Urinary bladder (tissue), 4 donors: ENCODE measurements around the gene MYH7B. TPM values are rescaled to one million over a fixed set of nuclear protein-coding genes. Genes with fewer than 3 reads are reported as not detected.

Source experiments
- DNase-seq: peaks from one replicate; pipeline ENCODE4 v3.0.0-alpha.2; 2015; ENCODE audit errors: extremely low spot score
- H3K27ac ChIP-seq: one replicate; pipeline ENCODE4 v1.5.1; 2013; ENCODE audit warnings: low read depth, mild to moderate bottlenecking, moderate library complexity
- H3K36me3 ChIP-seq: one replicate; pipeline ENCODE4 v1.6.1; 2013; ENCODE audit warnings: mild to moderate bottlenecking, moderate library complexity; ENCODE audit not compliant: insufficient read depth
- H3K4me1 ChIP-seq: one replicate; pipeline ENCODE4 v1.6.1; 2013; ENCODE audit warnings: mild to moderate bottlenecking, moderate library complexity; ENCODE audit not compliant: insufficient read depth
- H3K4me3 ChIP-seq: one replicate; pipeline ENCODE4 v1.5.1; 2013; ENCODE audit warnings: low read depth, low read length
- WGBS: extraction: QIAGEN DNeasy Blood & Tissue Kit; methylation state at CpG from one replicate; pipeline ENCODE4 v1.1.7; 2013; 5-methylcytosine and 5-hydroxymethylcytosine counted together
- polyA plus RNA-seq: library from polyadenylated mRNA; stranded (reverse); fragments of 200-250 nt; gene quantifications from one replicate; pipeline ENCODE4 v1.2.3, GENCODE V29; 2013
- total RNA-seq: library from RNA; depleted of rRNA; stranded (reverse); fragments of >200 nt; gene quantifications from one replicate; pipeline ENCODE4 v1.2.3, GENCODE V29; 2014
- donor health status: healthy with polysubstance abuse.
- donor health status: healthy.

Gene MYH7B
- total and polyA plus RNA-seq, 2 donors: 0.81 to 4.3 TPM

- Histone ChIP-seq H3K4me1 (no peaks in the 10 kb centered on the region), H3K36me3 (no peaks in the 10 kb centered on the region), H3K27ac (no peak overlapping the region), H3K4me3 (no peak overlapping the region)
- no peak for DNase-seq
- WGBS: 95% methylated on average over 26 of the region's 26 CpGs
Measured at GRCh38 chr20:34996243-34997028, 40.8 kb downstream of the MYH7B start.

GRCh38 chr20:34997131-34997561 lies 41.5 kb downstream of the MYH7B start:
- Histone ChIP-seq H3K4me3 (no peak overlapping the region), H3K36me3 (no peaks in the 10 kb centered on the region), H3K4me1 (no peaks in the 10 kb centered on the region), H3K27ac (no peak overlapping the region)
- DNase-seq: no peak
- 22% methylated on average over 39 of the region's 39 CpGs for WGBS

GRCh38 chr20:34997774-34998173 lies 42.1 kb downstream of the MYH7B start:
- no peaks in the 10 kb centered on the region for H3K4me1 ChIP-seq
- no peak for DNase-seq
- whole genome bisulfite sequencing: 97% methylated on average over 2 of the region's 2 CpGs
- H3K27ac ChIP-seq: no peak overlapping the region
- no peak overlapping the region for H3K4me3 ChIP-seq
- H3K36me3 ChIP-seq: no peaks in the 10 kb centered on the region

- 90% methylated on average over 28 of the region's 28 CpGs for WGBS
- H3K4me3 ChIP-seq: no peak overlapping the region
- no peaks in the 10 kb centered on the region for H3K4me1 ChIP-seq
- no peak overlapping the region for H3K27ac ChIP-seq
- H3K36me3 ChIP-seq: peaks cover 3% of the 10 kb centered on the region
- no peak for DNase-seq
Measured at GRCh38 chr20:34998331-34998950, 42.8 kb downstream of the MYH7B start.

GRCh38 chr20:34999021-34999451 lies 43.4 kb downstream of the MYH7B start:
- Histone ChIP-seq H3K4me3 (no peak overlapping the region), H3K36me3 (peaks cover 3% of the 10 kb centered on the region)

GRCh38 chr20:34999782-35000181 lies 44.1 kb downstream of the MYH7B start:
- WGBS: 76% methylated on average over 10 of the region's 10 CpGs
- H3K27ac ChIP-seq: no peak overlapping the region
- peaks cover 3% of the 10 kb centered on the region for H3K36me3 ChIP-seq
- no peaks in the 10 kb centered on the region for H3K4me1 ChIP-seq
- no peak overlapping the region for H3K4me3 ChIP-seq
- DNase-seq: no peak

More at GRCh38 chr20:34999021-34999451, 43.4 kb downstream of the MYH7B start:
- DNase-seq: no peak
- H3K4me1 ChIP-seq: no peaks in the 10 kb centered on the region
- H3K27ac ChIP-seq: no peak overlapping the region
- 93% methylated on average over 25 of the region's 25 CpGs for WGBS

- H3K4me3 ChIP-seq: no peak overlapping the region
- 90% methylated on average over 28 of the region's 28 CpGs for WGBS
- no peak for DNase-seq
- no peak overlapping the region for H3K27ac ChIP-seq
- H3K36me3 ChIP-seq: peaks cover 3% of the 10 kb centered on the region
- H3K4me1 ChIP-seq: no peaks in the 10 kb centered on the region
Measured at GRCh38 chr20:35000311-35000921, 44.7 kb downstream of the MYH7B start.

- 93% methylated on average over 28 of the region's 28 CpGs for WGBS
- H3K27ac ChIP-seq: no peak overlapping the region
- H3K4me3 ChIP-seq: no peak overlapping the region
- peaks cover 3% of the 10 kb centered on the region for H3K36me3 ChIP-seq
- DNase-seq: no peak
- H3K4me1 ChIP-seq: no peaks in the 10 kb centered on the region
Measured at GRCh38 chr20:35000922-35001595, 45.4 kb downstream of the MYH7B start.

GRCh38 chr20:35001596-35002362 lies 46.1 kb downstream of the MYH7B start:
- H3K4me1 ChIP-seq: no peaks in the 10 kb centered on the region
- WGBS: 89% methylated on average over 15 of the region's 15 CpGs
- H3K27ac ChIP-seq: no peak overlapping the region
- H3K36me3 ChIP-seq: peaks cover 3% of the 10 kb centered on the region
- H3K4me3 ChIP-seq: no peak overlapping the region
- no peak for DNase-seq

GRCh38 chr20:35002426-35003210 lies 47.0 kb downstream of the MYH7B start:
- no peak overlapping the region for H3K4me3 ChIP-seq
- 82% methylated on average over 10 of the region's 10 CpGs for WGBS
- H3K36me3 ChIP-seq: peaks cover 5% of the 10 kb centered on the region
- H3K27ac ChIP-seq: no peak overlapping the region
- H3K4me1 ChIP-seq: no peaks in the 10 kb centered on the region
- no peak for DNase-seq

- WGBS: 92% methylated on average over 25 of the region's 25 CpGs
Measured at GRCh38 chr20:35003211-35004031, 47.8 kb downstream of the MYH7B start.

More at GRCh38 chr20:35003211-35004031, 47.8 kb downstream of the MYH7B start:
- Histone ChIP-seq H3K4me3 (no peak overlapping the region), H3K36me3 (peaks cover 5% of the 10 kb centered on the region), H3K4me1 (no peaks in the 10 kb centered on the region), H3K27ac (no peak overlapping the region)
- DNase-seq: no peak
